Esophagus muscularis mucosa (tissue), 4 donors: ENCODE results near the gene PPP1R12B. TPM values are rescaled to one million over a fixed set of nuclear protein-coding genes. Genes with fewer than 3 reads are reported as not detected.
"Not testable (repeated sequence)": the region's sequence is repeated elsewhere in the genome, so short reads cannot be mapped to it uniquely, and the experiment has no call there.

Experiments used
- DNase-seq: peaks from one replicate; pipeline ENCODE4 v3.0.0-alpha.2; 2017; ENCODE audit errors: extremely low spot score
- H3K27ac ChIP-seq, 4 donors: fragments of 200-600 bp; sonication (generic); replicated peaks in 1 of 4; 1 replicate in 3 of 4; 2 replicates in 1 of 4; pipeline ENCODE4 v1.5.1; 2016 to 2019; ENCODE audit warnings: mild to moderate bottlenecking in 1 of 4
- H3K27me3 ChIP-seq, 4 donors: fragments of 200-600 bp; sonication (generic); one replicate each; pipeline versions ENCODE4 v1.5.1 to v1.6.0; 2016 to 2019
- H3K36me3 ChIP-seq, 4 donors: fragments of 200-600 bp; sonication (generic); one replicate each; pipeline ENCODE4 v1.5.1; 2016 to 2019
- H3K4me1 ChIP-seq, 4 donors: fragments of 200-600 bp; sonication (generic); one replicate each; pipeline ENCODE4 v1.5.1; 2016 to 2019
- H3K4me3 ChIP-seq, 4 donors: fragments of 200-600 bp; sonication (generic); 1 replicate in 2 of 4; 2 replicates in 2 of 4; pipeline ENCODE4 v1.5.1; 2016 to 2019; ENCODE audit warnings: mild to moderate bottlenecking in 4 of 4, moderate library complexity in 1 of 4
- H3K9me3 ChIP-seq, 4 donors: fragments of 200-600 bp; sonication (generic); 1 replicate in 3 of 4; 2 replicates in 1 of 4; pipeline ENCODE4 v1.5.1; 2016 to 2019
- EP300 ChIP-seq: sonication (generic); formaldehyde crosslinking; IDR thresholded peaks from one replicate; pipeline ENCODE4 v1.6.1; 2017; ENCODE audit warnings: antibody characterized with exemption
- POLR2A ChIP-seq: fragments of 450-650 bp; IDR thresholded peaks from one replicate; pipeline ENCODE4 v1.6.1; 2017; ENCODE audit warnings: antibody characterized with exemption, moderate library complexity, mild to moderate bottlenecking, low read depth
- POLR2AphosphoS5 ChIP-seq, 2 donors: sonication (generic); formaldehyde crosslinking; IDR thresholded peaks; one replicate each; pipeline ENCODE4 v1.6.1; 2017; ENCODE audit warnings: antibody characterized with exemption in 2 of 2
- WGBS: methylation state at CpG from one replicate; pipeline ENCODE4 v1.1.5; 2018; 5-methylcytosine and 5-hydroxymethylcytosine counted together
- intact Hi-C: fragments of 100-400 bp; cut with DNase I; formaldehyde crosslinking; loops from one replicate; pipeline ENCODE4 v1.15.1; 2023
- total RNA-seq, 4 donors: library from RNA; depleted of rRNA; stranded (reverse); fragments of >200 nt; gene quantifications; one replicate each; pipeline versions ENCODE4 v1.1.0 to v1.2.1, GENCODE V29; 2016
- TF ChIP-seq, protein P1 (sequence below), 3 experiments: fragments of 200-600 bp in 2 of 3; fragments of 450-650 bp in 1 of 3; sonication (generic) in 2 of 3; IDR thresholded peaks; one replicate each; pipeline ENCODE4 v1.5.1; 2017 to 2019; ENCODE audit warnings: antibody characterized with exemption in 3 of 3, mild to moderate bottlenecking in 2 of 3, moderate library complexity in 1 of 3

The PPP1R12B gene
- total RNA-seq, 4 donors from 2014 or later, result 692 to 1,262 (median 949) TPM

GRCh38 chr1:202365092-202365815, 16.8 kb downstream of the PPP1R12B start:
- no peak for DNase-seq
- H3K4me1 ChIP-seq, result peaks cover 3 to 26% (median 18%) of the 10 kb centered on the region in 4 donors
- no peak for TF ChIP-seq POLR2A
- TF ChIP-seq EP300, result no peak
- TF ChIP-seq, protein P1, sequence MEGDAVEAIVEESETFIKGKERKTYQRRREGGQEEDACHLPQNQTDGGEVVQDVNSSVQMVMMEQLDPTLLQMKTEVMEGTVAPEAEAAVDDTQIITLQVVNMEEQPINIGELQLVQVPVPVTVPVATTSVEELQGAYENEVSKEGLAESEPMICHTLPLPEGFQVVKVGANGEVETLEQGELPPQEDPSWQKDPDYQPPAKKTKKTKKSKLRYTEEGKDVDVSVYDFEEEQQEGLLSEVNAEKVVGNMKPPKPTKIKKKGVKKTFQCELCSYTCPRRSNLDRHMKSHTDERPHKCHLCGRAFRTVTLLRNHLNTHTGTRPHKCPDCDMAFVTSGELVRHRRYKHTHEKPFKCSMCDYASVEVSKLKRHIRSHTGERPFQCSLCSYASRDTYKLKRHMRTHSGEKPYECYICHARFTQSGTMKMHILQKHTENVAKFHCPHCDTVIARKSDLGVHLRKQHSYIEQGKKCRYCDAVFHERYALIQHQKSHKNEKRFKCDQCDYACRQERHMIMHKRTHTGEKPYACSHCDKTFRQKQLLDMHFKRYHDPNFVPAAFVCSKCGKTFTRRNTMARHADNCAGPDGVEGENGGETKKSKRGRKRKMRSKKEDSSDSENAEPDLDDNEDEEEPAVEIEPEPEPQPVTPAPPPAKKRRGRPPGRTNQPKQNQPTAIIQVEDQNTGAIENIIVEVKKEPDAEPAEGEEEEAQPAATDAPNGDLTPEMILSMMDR (IDR thresholded peaks at IDR 0.05), result no peak
- WGBS, result 67% methylated on average over 4 of the region's 4 CpGs
- H3K27me3 ChIP-seq, result no peaks in the 10 kb centered on the region
- no peaks in the 10 kb centered on the region for H3K9me3 ChIP-seq
- no peak overlapping the region for H3K4me3 ChIP-seq
- no peak overlapping the region for H3K27ac ChIP-seq
- peaks cover 0 to 5% (median 0%) of the 10 kb centered on the region in 4 donors for H3K36me3 ChIP-seq
- intact Hi-C loops, result no loop called here

DNA sequence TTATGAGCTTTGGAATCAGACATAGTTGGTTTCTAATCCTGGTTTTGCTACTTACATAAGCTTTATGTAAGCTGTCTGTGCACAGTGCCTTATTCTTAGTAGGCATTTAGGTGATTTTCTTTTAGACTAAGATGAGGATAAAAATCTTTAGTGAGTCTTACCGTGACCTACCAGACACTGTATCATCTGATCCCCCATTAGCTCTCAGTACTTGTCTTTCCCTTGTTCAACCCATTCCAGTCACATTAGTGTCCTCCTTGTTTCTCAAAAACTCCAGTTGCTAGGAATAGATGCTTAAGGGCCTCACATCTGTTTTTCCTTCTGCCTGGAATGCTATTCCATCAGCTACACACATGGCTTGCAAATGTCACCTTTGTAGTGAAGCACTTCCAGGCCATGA, 18.8 kb downstream of the PPP1R12B start:
- peaks cover 3 to 20% (median 17%) of the 10 kb centered on the region in 4 donors for H3K4me1 ChIP-seq
- WGBS, result 77% methylated on average over 1 of the region's 1 CpG
- H3K9me3 ChIP-seq, result no peaks in the 10 kb centered on the region
- DNase-seq, result no peak
- intact Hi-C loops, result loop anchor here (2.0 kb wide), 1 partner anchor 16 kb away; no protein-coding TSS in a partner anchor
- peaks cover 0 to 5% (median 0%) of the 10 kb centered on the region in 4 donors for H3K36me3 ChIP-seq
- TF ChIP-seq, protein P1 (IDR thresholded peaks at IDR 0.05), result no peak
- TF ChIP-seq POLR2AphosphoS5 (IDR thresholded peaks at IDR 0.05), result no peak
- TF ChIP-seq POLR2A, result no peak
- TF ChIP-seq EP300, result no peak
- H3K27me3 ChIP-seq, result no peaks in the 10 kb centered on the region
- no peak overlapping the region for H3K27ac ChIP-seq
- no peak overlapping the region for H3K4me3 ChIP-seq

DNA sequence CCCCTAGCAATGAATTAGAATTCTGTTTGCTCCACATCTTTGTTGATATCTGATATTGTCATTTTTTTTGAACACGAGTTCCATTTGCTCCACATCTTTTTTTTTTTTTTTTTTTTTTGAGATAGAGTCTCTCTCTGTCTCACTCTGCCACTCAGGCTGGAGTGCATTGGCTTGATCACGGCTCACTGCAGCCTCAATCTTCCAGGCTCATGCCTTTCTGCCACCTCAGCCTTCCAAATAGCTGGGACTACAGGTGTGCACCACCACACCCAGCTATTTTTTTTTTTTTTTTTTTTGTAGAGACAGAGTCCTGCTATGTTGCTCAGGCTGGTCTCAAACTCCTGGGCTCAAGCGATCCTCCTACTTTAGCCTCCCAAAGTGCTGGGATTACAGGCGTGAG, 22.4 kb downstream of the PPP1R12B start:
- intact Hi-C loops, H3K36me3 ChIP-seq, H3K4me1 ChIP-seq, DNase-seq, H3K27me3 ChIP-seq, H3K4me3 ChIP-seq, H3K9me3 ChIP-seq, H3K27ac ChIP-seq: not testable (repeated sequence)
- WGBS, result 99% methylated on average over 4 of the region's 4 CpGs

GRCh38 chr1:202374099-202374498, 25.6 kb downstream of the PPP1R12B start:
- intact Hi-C loops, result no loop called here
- TF ChIP-seq, protein P1 (IDR thresholded peaks at IDR 0.05), result no peak
- TF ChIP-seq POLR2AphosphoS5 (IDR thresholded peaks at IDR 0.05), result no peak
- TF ChIP-seq EP300, result no peak
- H3K4me3 ChIP-seq, result no peak overlapping the region
- peaks cover 0 to 5% (median 0%) of the 10 kb centered on the region in 4 donors for H3K36me3 ChIP-seq
- H3K9me3 ChIP-seq, result no peaks in the 10 kb centered on the region
- DNase-seq, result no peak
- no peaks in the 10 kb centered on the region for H3K4me1 ChIP-seq
- no peaks in the 10 kb centered on the region for H3K27me3 ChIP-seq
- no peak overlapping the region for H3K27ac ChIP-seq

DNA sequence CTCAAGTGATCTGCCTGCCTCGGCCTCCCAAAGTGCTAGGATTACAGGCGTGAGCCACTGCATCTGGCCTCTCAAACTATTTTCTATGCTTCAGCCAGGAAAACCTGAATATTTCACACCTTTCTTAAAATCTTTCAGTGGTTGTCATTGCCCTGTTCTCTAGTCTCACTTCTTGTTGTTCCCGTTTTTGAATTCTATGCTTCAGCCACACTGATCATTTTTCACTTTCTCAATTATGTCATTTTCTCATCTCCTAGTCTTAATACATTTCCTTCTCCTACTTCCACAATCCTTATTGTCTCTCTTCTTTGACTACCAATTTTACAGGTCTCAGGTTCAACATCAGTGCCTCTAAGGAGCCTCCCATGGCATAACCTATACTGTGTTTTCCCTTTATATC, 26.7 kb downstream of the PPP1R12B start:
- 84% methylated on average over 3 of the region's 3 CpGs for WGBS
- intact Hi-C loops, DNase-seq, H3K4me3 ChIP-seq, H3K27me3 ChIP-seq, H3K9me3 ChIP-seq, H3K4me1 ChIP-seq, H3K36me3 ChIP-seq, H3K27ac ChIP-seq: not testable (repeated sequence)

- Histone ChIP-seq H3K36me3 (no peaks in the 10 kb centered on the region), H3K9me3 (no peaks in the 10 kb centered on the region), H3K27me3 (no peaks in the 10 kb centered on the region), H3K4me1 (peaks cover 0 to 12% (median 6%) of the 10 kb centered on the region in 4 donors), H3K27ac (no peak overlapping the region), H3K4me3 (no peak overlapping the region)
- intact Hi-C loops, result no loop called here
- no peak for TF ChIP-seq POLR2AphosphoS5 (IDR thresholded peaks at IDR 0.05)
- no peak for TF ChIP-seq POLR2A
- TF ChIP-seq, protein P1 (IDR thresholded peaks at IDR 0.05), result no peak
- TF ChIP-seq EP300, result no peak
- WGBS, result 53% methylated on average over 1 of the region's 1 CpG
- no peak for DNase-seq
Observed at GRCh38 chr1:202376247-202376646, 27.7 kb downstream of the PPP1R12B start.
